Erythroblast (primary cell): Measurements from ENCODE around the gene ELAC1.

ENCODE experiments used
- GATA1 ChIP-seq: IDR thresholded peaks from 2 replicates; pipeline ENCODE4 v1.6.1; 2011; ENCODE audit warnings: low read depth, mild to moderate bottlenecking, control low read depth, low read length, moderate library complexity
- POLR2A ChIP-seq: IDR thresholded peaks from 2 replicates; pipeline ENCODE4 v1.6.1; 2011; ENCODE audit warnings: mild to moderate bottlenecking, low read length

GRCh38 chr18:50950626-50951025, 17.2 kb upstream of the ELAC1 start:
- TF ChIP-seq POLR2A (no peak), GATA1 (no peak)
